KOPT-K1 (cell line): ENCODE data around the gene COX4I2.
A peak's percentile ranks its signal among the peaks of the same experiment; 100 is the strongest.

Experiments
- H3K27ac ChIP-seq: fragments of 200-600 bp; sonication (generic); 2 replicates; pipeline ENCODE4 v1.5.1; 2016; ENCODE audit warnings: antibody characterized with exemption, mild to moderate bottlenecking, low read depth, low read length; ENCODE audit not compliant: poor library complexity, severe bottlenecking
- H3K36me3 ChIP-seq: fragments of 200-600 bp; sonication (generic); 2 replicates; pipeline ENCODE4 v1.5.1; 2017; ENCODE audit warnings: antibody characterized with exemption, mild to moderate bottlenecking, low read length, moderate library complexity; ENCODE audit not compliant: insufficient read depth
- H3K9me3 ChIP-seq: fragments of 200-600 bp; sonication (generic); 2 replicates; pipeline ENCODE4 v1.5.1; 2017; ENCODE audit warnings: antibody characterized with exemption, low read length, mild to moderate bottlenecking; ENCODE audit not compliant: insufficient read depth, poor library complexity, severe bottlenecking

The COX4I2 gene

GRCh38 chr20:31684153-31685015, 46.7 kb downstream of the COX4I2 start:
- Histone ChIP-seq H3K27ac (peak overlapping the region; percentile 99), H3K9me3 (no peaks in the 10 kb centered on the region), H3K36me3 (peaks cover 69% of the 10 kb centered on the region)

- peak overlapping the region; percentile 99 for H3K27ac ChIP-seq
- no peaks in the 10 kb centered on the region for H3K9me3 ChIP-seq
- peaks cover 71% of the 10 kb centered on the region for H3K36me3 ChIP-seq
These were observed 48.3 kb downstream of the COX4I2 start for GRCh38 chr20:31685853-31686643.

- Histone ChIP-seq H3K9me3 (no peaks in the 10 kb centered on the region), H3K27ac (peak overlapping the region; percentile 99), H3K36me3 (peaks cover 69% of the 10 kb centered on the region)
These were observed 50.1 kb downstream of the COX4I2 start for GRCh38 chr20:31687777-31688176.

GRCh38 chr20:31689141-31689540, 51.4 kb downstream of the COX4I2 start:
- H3K27ac ChIP-seq: peak overlapping the region; percentile 99
- peaks cover 76% of the 10 kb centered on the region for H3K36me3 ChIP-seq
- no peaks in the 10 kb centered on the region for H3K9me3 ChIP-seq

GRCh38 chr20:31690124-31690666, 52.5 kb downstream of the COX4I2 start:
- Histone ChIP-seq H3K9me3 (no peaks in the 10 kb centered on the region), H3K36me3 (peaks cover 87% of the 10 kb centered on the region), H3K27ac (peak overlapping the region; percentile 35)

- H3K36me3 ChIP-seq: peaks cover 91% of the 10 kb centered on the region
- H3K9me3 ChIP-seq: no peaks in the 10 kb centered on the region
- peak overlapping the region; percentile 53 for H3K27ac ChIP-seq
These were observed 54.0 kb downstream of the COX4I2 start for GRCh38 chr20:31691646-31692275.

GRCh38 chr20:31693402-31693801, 55.7 kb downstream of the COX4I2 start:
- H3K9me3 ChIP-seq: no peaks in the 10 kb centered on the region
- no peak overlapping the region for H3K27ac ChIP-seq
- peaks cover 90% of the 10 kb centered on the region for H3K36me3 ChIP-seq

- peak overlapping the region; percentile 49 for H3K27ac ChIP-seq
These were observed 56.4 kb downstream of the COX4I2 start for GRCh38 chr20:31693987-31694661.

More at GRCh38 chr20:31693987-31694661, 56.4 kb downstream of the COX4I2 start:
- Histone ChIP-seq H3K36me3 (peaks cover 91% of the 10 kb centered on the region), H3K9me3 (no peaks in the 10 kb centered on the region)
